Measurements from ENCODE around the gene IL17C. TPM values are rescaled to one million over a fixed set of nuclear protein-coding genes. Genes with fewer than 3 reads are reported as not detected.

IL17C gene
- total and polyA plus RNA-seq, 2 donors, result 0.13 TPM; not detected in 1

GRCh38 chr16:88627531-88628411, 10.6 kb upstream of the IL17C start:
- H3K4me3 ChIP-seq (ENCODE audit: low read depth, low read length), result no peak overlapping the region
- WGBS, result 96% methylated on average over 27 of the region's 27 CpGs
- no peak for DNase-seq (ENCODE audit: extremely low spot score)
- no peaks in the 10 kb centered on the region for H3K4me1 ChIP-seq (ENCODE audit: insufficient read depth)
- H3K27ac ChIP-seq (ENCODE audit: low read depth), result no peak overlapping the region
- peaks cover 11% of the 10 kb centered on the region for H3K36me3 ChIP-seq (ENCODE audit: insufficient read depth)

- WGBS, result 65% methylated on average over 12 of the region's 12 CpGs
Measured at GRCh38 chr16:88628512-88628974, 9.8 kb upstream of the IL17C start.

GRCh38 chr16:88629835-88630234, 8.5 kb upstream of the IL17C start:
- peaks cover 8% of the 10 kb centered on the region for H3K36me3 ChIP-seq (ENCODE audit: insufficient read depth)
- no peaks in the 10 kb centered on the region for H3K4me1 ChIP-seq (ENCODE audit: insufficient read depth)
- DNase-seq (ENCODE audit: extremely low spot score), result no peak
- WGBS, result 84% methylated on average over 9 of the region's 9 CpGs
- no peak overlapping the region for H3K27ac ChIP-seq (ENCODE audit: low read depth)
- H3K4me3 ChIP-seq (ENCODE audit: low read depth, low read length), result no peak overlapping the region

More at GRCh38 chr16:88628512-88628974, 9.8 kb upstream of the IL17C start:
- DNase-seq (ENCODE audit: extremely low spot score), result no peak
- Histone ChIP-seq H3K27ac (ENCODE audit: low read depth) (no peak overlapping the region), H3K36me3 (ENCODE audit: insufficient read depth) (peaks cover 10% of the 10 kb centered on the region), H3K4me1 (ENCODE audit: insufficient read depth) (no peaks in the 10 kb centered on the region), H3K4me3 (ENCODE audit: low read depth, low read length) (no peak overlapping the region)

- H3K27ac ChIP-seq (ENCODE audit: low read depth), result no peak overlapping the region
- 94% methylated on average over 12 of the region's 12 CpGs for WGBS
- H3K4me3 ChIP-seq (ENCODE audit: low read depth, low read length), result no peak overlapping the region
- H3K36me3 ChIP-seq (ENCODE audit: insufficient read depth), result peaks cover 8% of the 10 kb centered on the region
- H3K4me1 ChIP-seq (ENCODE audit: insufficient read depth), result no peaks in the 10 kb centered on the region
- DNase-seq (ENCODE audit: extremely low spot score), result no peak
Measured at GRCh38 chr16:88630433-88630832, 7.9 kb upstream of the IL17C start.

- Histone ChIP-seq H3K27ac (ENCODE audit: low read depth) (no peak overlapping the region), H3K4me1 (ENCODE audit: insufficient read depth) (no peaks in the 10 kb centered on the region), H3K36me3 (ENCODE audit: insufficient read depth) (peaks cover 8% of the 10 kb centered on the region), H3K4me3 (ENCODE audit: low read depth, low read length) (no peak overlapping the region)
- WGBS, result 94% methylated on average over 23 of the region's 23 CpGs
- no peak for DNase-seq (ENCODE audit: extremely low spot score)
Measured at GRCh38 chr16:88630941-88631340, 7.4 kb upstream of the IL17C start.

GRCh38 chr16:88631384-88631783, 7.0 kb upstream of the IL17C start:
- no peaks in the 10 kb centered on the region for H3K4me1 ChIP-seq (ENCODE audit: insufficient read depth)
- H3K36me3 ChIP-seq (ENCODE audit: insufficient read depth), result peaks cover 8% of the 10 kb centered on the region
- no peak for DNase-seq (ENCODE audit: extremely low spot score)
- H3K27ac ChIP-seq (ENCODE audit: low read depth), result no peak overlapping the region
- WGBS, result 77% methylated on average over 16 of the region's 16 CpGs
- no peak overlapping the region for H3K4me3 ChIP-seq (ENCODE audit: low read depth, low read length)

GRCh38 chr16:88631920-88632586, 6.3 kb upstream of the IL17C start:
- no peak overlapping the region for H3K4me3 ChIP-seq (ENCODE audit: low read depth, low read length)
- no peak for DNase-seq (ENCODE audit: extremely low spot score)
- H3K27ac ChIP-seq (ENCODE audit: low read depth), result no peak overlapping the region
- 93% methylated on average over 30 of the region's 30 CpGs for WGBS
- peaks cover 8% of the 10 kb centered on the region for H3K36me3 ChIP-seq (ENCODE audit: insufficient read depth)
- no peaks in the 10 kb centered on the region for H3K4me1 ChIP-seq (ENCODE audit: insufficient read depth)

- 93% methylated on average over 11 of the region's 11 CpGs for WGBS
- Histone ChIP-seq H3K4me1 (ENCODE audit: insufficient read depth) (no peaks in the 10 kb centered on the region), H3K27ac (ENCODE audit: low read depth) (no peak overlapping the region), H3K36me3 (ENCODE audit: insufficient read depth) (peaks cover 8% of the 10 kb centered on the region), H3K4me3 (ENCODE audit: low read depth, low read length) (no peak overlapping the region)
- no peak for DNase-seq (ENCODE audit: extremely low spot score)
Measured at GRCh38 chr16:88632587-88632930, 5.8 kb upstream of the IL17C start.

GRCh38 chr16:88633684-88634140, 4.7 kb upstream of the IL17C start:
- DNase-seq (ENCODE audit: extremely low spot score), result no peak
- WGBS, result 50% methylated on average over 23 of the region's 23 CpGs
- Histone ChIP-seq H3K36me3 (ENCODE audit: insufficient read depth) (peaks cover 8% of the 10 kb centered on the region), H3K4me3 (ENCODE audit: low read depth, low read length) (no peak overlapping the region), H3K27ac (ENCODE audit: low read depth) (no peak overlapping the region), H3K4me1 (ENCODE audit: insufficient read depth) (no peaks in the 10 kb centered on the region)

- Histone ChIP-seq H3K36me3 (ENCODE audit: insufficient read depth) (peaks cover 7% of the 10 kb centered on the region), H3K27ac (ENCODE audit: low read depth) (no peak overlapping the region), H3K4me1 (ENCODE audit: insufficient read depth) (no peaks in the 10 kb centered on the region), H3K4me3 (ENCODE audit: low read depth, low read length) (peak overlapping the region; percentile 40)
- DNase-seq (ENCODE audit: extremely low spot score), result no peak
- WGBS, result 9% methylated on average over 80 of the region's 82 CpGs
Measured at GRCh38 chr16:88634141-88634993, 4.0 kb upstream of the IL17C start.

- 41% methylated on average over 28 of the region's 28 CpGs for WGBS
- DNase-seq (ENCODE audit: extremely low spot score), result no peak
- no peak overlapping the region for H3K4me3 ChIP-seq (ENCODE audit: low read depth, low read length)
- no peaks in the 10 kb centered on the region for H3K4me1 ChIP-seq (ENCODE audit: insufficient read depth)
- H3K36me3 ChIP-seq (ENCODE audit: insufficient read depth), result peaks cover 4% of the 10 kb centered on the region
- no peak overlapping the region for H3K27ac ChIP-seq (ENCODE audit: low read depth)
Measured at GRCh38 chr16:88634994-88635670, 3.2 kb upstream of the IL17C start.

GRCh38 chr16:88635671-88636319, 2.6 kb upstream of the IL17C start:
- peaks cover 4% of the 10 kb centered on the region for H3K36me3 ChIP-seq (ENCODE audit: insufficient read depth)
- no peaks in the 10 kb centered on the region for H3K4me1 ChIP-seq (ENCODE audit: insufficient read depth)
- DNase-seq (ENCODE audit: extremely low spot score), result no peak
- WGBS, result 92% methylated on average over 17 of the region's 17 CpGs
- no peak overlapping the region for H3K27ac ChIP-seq (ENCODE audit: low read depth)
- H3K4me3 ChIP-seq (ENCODE audit: low read depth, low read length), result no peak overlapping the region

All from urinary bladder (tissue), 4 donors.